LNCaP clone FGC (cell line): ENCODE data around the gene LHX8.

Experiments
- DNase-seq: peaks from one replicate; pipeline ENCODE4 v3.0.0-alpha.2; 2011; ENCODE audit warnings: low read depth
- H3K4me3 ChIP-seq: 2 replicates; pipeline ENCODE4 v1.5.1; 2011; ENCODE audit warnings: mild to moderate bottlenecking, low read depth, low read length, control low read depth
- CTCF ChIP-seq: IDR thresholded peaks from 2 replicates; pipeline ENCODE4 v1.5.1; 2012; ENCODE audit warnings: mild to moderate bottlenecking; ENCODE audit not compliant: control insufficient read depth, insufficient read depth; ENCODE audit errors: extremely low read depth

The LHX8 gene

GRCh38 chr1:75134647-75135572, 722 bp downstream of the LHX8 start:
- DNase-seq = no peak
- TF ChIP-seq CTCF = no peak
- no peak overlapping the region for H3K4me3 ChIP-seq

- TF ChIP-seq CTCF = no peak
- no peak overlapping the region for H3K4me3 ChIP-seq
- no peak for DNase-seq
These were observed 1.5 kb downstream of the LHX8 start for GRCh38 chr1:75135573-75136194.

GRCh38 chr1:75136195-75136815, 2.1 kb downstream of the LHX8 start:
- no peak for TF ChIP-seq CTCF
- H3K4me3 ChIP-seq = no peak overlapping the region
- DNase-seq = no peak

- no peak overlapping the region for H3K4me3 ChIP-seq
- no peak for DNase-seq
- no peak for TF ChIP-seq CTCF
These were observed 2.9 kb downstream of the LHX8 start for GRCh38 chr1:75136921-75137641.

GRCh38 chr1:75152092-75152491, 17.9 kb downstream of the LHX8 start:
- no peak for TF ChIP-seq CTCF

GRCh38 chr1:75159154-75159553, 25.0 kb downstream of the LHX8 start:
- H3K4me3 ChIP-seq = no peak overlapping the region
- no peak for DNase-seq
- no peak for TF ChIP-seq CTCF

More at GRCh38 chr1:75152092-75152491, 17.9 kb downstream of the LHX8 start:
- no peak for DNase-seq
- H3K4me3 ChIP-seq = no peak overlapping the region
